AG04450 (cell line): Measurements from ENCODE around the gene CGRRF1. TPM values are rescaled to one million over a fixed set of nuclear protein-coding genes. Genes with fewer than 3 reads are reported as not detected.

Experiments
- CTCF ChIA-PET: fragments of 300-600, 350-600 bp; formaldehyde crosslinking; extraction: SDS; loops from one replicate; lab custom pipeline; 2022; ENCODE audit warnings: antibody characterized with exemption, inconsistent platforms; lab: Charles Lee
- POLR2A ChIA-PET: fragments of 350-600 bp; formaldehyde crosslinking; extraction: SDS; loops from one replicate; lab custom pipeline; 2021; ENCODE audit warnings: antibody characterized with exemption, inconsistent platforms; lab: Yijun Ruan, JAX
- DNase-seq: peaks from one replicate; pipeline ENCODE4 v3.0.0-alpha.2; 2011; ENCODE audit warnings: low read depth, low spot score
- H3K27ac ChIP-seq: one replicate; pipeline ENCODE4 v1.5.1; 2012; ENCODE audit warnings: low read depth, low read length, control low read depth
- H3K27me3 ChIP-seq: one replicate; pipeline ENCODE4 v1.6.0; 2012; ENCODE audit warnings: low read length; ENCODE audit not compliant: control insufficient read depth, insufficient read depth
- H3K4me3 ChIP-seq: 2 replicates; pipeline ENCODE4 v1.5.1; 2011; ENCODE audit warnings: mild to moderate bottlenecking, low read depth, low read length, control low read depth
- H3K9me3 ChIP-seq: 2 replicates; pipeline ENCODE4 v1.5.1; 2012; ENCODE audit warnings: low read length; ENCODE audit not compliant: control insufficient read depth, insufficient read depth
- CTCF ChIP-seq: IDR thresholded peaks from 2 replicates; pipeline ENCODE4 v1.5.1; 2011; ENCODE audit warnings: low read depth, low read length, control low read depth, inconsistent platforms
- polyA plus RNA-seq: library from polyadenylated mRNA; depleted of rRNA; stranded (reverse); fragments of >200 nt; gene quantifications from 2 replicates; pipeline ENCODE4 v1.2.3, GENCODE V29; 2011

CGRRF1 gene
- polyA plus RNA-seq, 1 experiment = 22.2 TPM

DNA sequence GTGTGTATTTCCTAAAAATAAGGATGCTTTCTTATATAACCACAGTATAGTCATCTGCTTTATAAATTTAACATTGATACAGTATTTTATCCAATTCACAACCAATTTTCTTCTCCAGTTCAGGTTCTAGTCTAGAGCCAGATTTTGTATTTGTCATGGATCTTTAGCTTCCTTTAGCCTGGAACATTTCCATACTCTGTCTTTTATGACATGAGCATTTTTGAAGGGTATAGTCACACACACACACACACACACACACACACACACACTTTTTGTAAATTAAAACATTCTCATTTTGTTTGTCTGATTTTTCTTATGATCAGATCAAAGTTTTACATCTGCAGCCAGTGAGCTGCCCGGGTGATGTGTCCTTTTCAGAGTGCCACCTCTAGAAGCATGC, 25.4 kb downstream of the CGRRF1 start:
- no peaks in the 10 kb centered on the region for H3K9me3 ChIP-seq
- TF ChIP-seq CTCF = no peak
- H3K4me3 ChIP-seq = no peak overlapping the region
- no peaks in the 10 kb centered on the region for H3K27me3 ChIP-seq
- ChIA-PET POLR2A (no interaction called here), CTCF (no interaction called here)
- no peak for DNase-seq
- H3K27ac ChIP-seq = no peak overlapping the region

DNA sequence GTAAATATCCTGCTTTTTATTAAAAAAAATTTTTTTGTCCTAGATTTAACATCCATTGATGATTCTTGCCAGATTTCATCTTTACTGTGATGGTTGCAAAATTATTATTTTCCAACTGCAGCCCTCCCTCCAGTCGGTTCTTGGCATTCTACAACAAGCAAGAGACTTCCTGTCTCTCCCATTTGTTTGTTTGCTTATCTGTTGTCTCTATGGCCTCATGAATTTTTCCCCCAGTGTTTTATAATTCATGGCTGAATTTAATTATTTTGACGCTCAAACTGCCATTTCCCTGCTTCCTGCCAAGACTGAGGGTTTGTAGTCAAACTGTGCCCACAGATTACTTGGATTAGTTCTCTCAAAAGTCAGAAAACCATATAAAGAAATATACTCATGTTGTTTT, 25.9 kb downstream of the CGRRF1 start:
- TF ChIP-seq CTCF = no peak
- CTCF ChIA-PET = no interaction called here
- no peaks in the 10 kb centered on the region for H3K9me3 ChIP-seq
- no peaks in the 10 kb centered on the region for H3K27me3 ChIP-seq
- POLR2A ChIA-PET = no interaction called here
- H3K4me3 ChIP-seq = no peak overlapping the region
- no peak for DNase-seq
- H3K27ac ChIP-seq = no peak overlapping the region

DNA sequence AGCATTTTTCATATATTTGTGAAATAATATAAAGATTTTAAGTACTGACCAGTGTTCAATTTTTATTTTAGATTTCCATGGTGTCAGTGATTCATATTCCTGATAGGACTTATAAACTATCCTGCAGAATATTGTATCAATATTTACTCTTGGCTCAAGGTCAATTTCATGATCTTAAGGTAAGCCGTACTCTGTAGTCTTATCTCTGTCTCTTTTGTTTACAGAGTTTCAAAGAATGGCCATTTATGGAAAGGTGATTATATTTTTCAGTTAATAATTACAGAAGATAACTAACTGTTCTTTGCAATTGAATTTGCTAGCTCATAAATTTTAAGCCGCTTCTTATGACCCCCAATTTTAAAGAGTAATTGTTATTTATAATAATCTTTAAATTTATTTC, 27.9 kb downstream of the CGRRF1 start:
- ChIA-PET CTCF (interaction anchor here (0.9 kb wide), 1 partner anchor 26 kb away, joined by 4 read pairs; no protein-coding TSS in a partner anchor), POLR2A (no interaction called here)
- H3K9me3 ChIP-seq = no peaks in the 10 kb centered on the region
- no peak overlapping the region for H3K4me3 ChIP-seq
- no peak for TF ChIP-seq CTCF
- DNase-seq = no peak
- H3K27me3 ChIP-seq = no peaks in the 10 kb centered on the region
- H3K27ac ChIP-seq = no peak overlapping the region

- H3K9me3 ChIP-seq = no peaks in the 10 kb centered on the region
- POLR2A ChIA-PET = no interaction called here
- CTCF ChIA-PET = interaction anchor here (1.6 kb wide), 1 partner anchor 236 kb away, joined by 6 read pairs; no protein-coding TSS in a partner anchor
- no peak overlapping the region for H3K27ac ChIP-seq
- TF ChIP-seq CTCF = no peak
- H3K27me3 ChIP-seq = no peaks in the 10 kb centered on the region
- DNase-seq = no peak
- H3K4me3 ChIP-seq = no peak overlapping the region
Observed at GRCh38 chr14:54538055-54538454, 28.3 kb downstream of the CGRRF1 start.

DNA sequence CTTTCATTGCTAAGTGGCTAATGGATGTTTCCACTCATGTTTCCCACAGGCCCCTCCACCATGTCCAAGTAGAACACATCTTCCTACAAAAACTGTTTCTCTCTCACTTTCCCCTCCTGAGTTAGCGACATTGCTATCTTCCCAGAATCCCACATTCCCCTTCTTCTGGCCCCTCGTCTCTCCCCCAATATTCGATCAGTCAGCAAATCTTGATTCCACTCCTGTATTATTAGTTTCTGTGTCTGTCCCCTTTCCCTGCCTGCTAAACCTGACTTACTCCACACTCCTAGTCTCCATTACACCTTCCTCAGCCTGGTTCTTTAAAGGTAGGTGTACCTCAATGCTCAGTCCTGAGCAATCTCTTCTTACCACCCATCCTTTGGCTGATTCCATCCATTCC, 37.9 kb downstream of the CGRRF1 start:
- no peak for TF ChIP-seq CTCF
- no peak overlapping the region for H3K4me3 ChIP-seq
- CTCF ChIA-PET = no interaction called here
- DNase-seq = no peak
- POLR2A ChIA-PET = no interaction called here
- H3K27ac ChIP-seq = no peak overlapping the region
- H3K9me3 ChIP-seq = no peaks in the 10 kb centered on the region; the same call in 1 of the 2 replicates
- no peaks in the 10 kb centered on the region for H3K27me3 ChIP-seq
